Activated naive CD8-positive, alpha-beta T cell treated with anti-CD3 and anti-CD28 coated beads, Interleukin-2, amount 50 U/mL, for 24 hours (primary cell): ENCODE data around the gene GRWD1.
A peak's percentile ranks its signal among the peaks of the same experiment; 100 is the strongest.
"Not testable (repeated sequence)": the region's sequence is repeated elsewhere in the genome, so short reads cannot be mapped to it uniquely, and the experiment has no call there.

Source experiments
- ATAC-seq: fragments of 150-1000 bp; cut with Tn5 transposase; one replicate; pipeline ENCODE4 v1.10.0; 2021
- DNase-seq: peaks from one replicate; pipeline ENCODE4 v3.0.0; 2021
- H3K27ac Mint-ChIP-seq: one replicate; pipeline ENCODE4 v1.8.0; 2021; ENCODE audit warnings: mild to moderate bottlenecking, mixed read lengths
- H3K27me3 Mint-ChIP-seq: one replicate; pipeline ENCODE4 v1.8.0; 2021; ENCODE audit warnings: mixed read lengths
- H3K36me3 Mint-ChIP-seq: one replicate; pipeline ENCODE4 v1.8.0; 2021; ENCODE audit warnings: low read depth, mixed read lengths
- H3K4me1 Mint-ChIP-seq: one replicate; pipeline ENCODE4 v1.8.0; 2021; ENCODE audit warnings: mixed read lengths
- H3K4me3 Mint-ChIP-seq: one replicate; pipeline ENCODE4 v1.8.0; 2021; ENCODE audit warnings: mild to moderate bottlenecking, moderate library complexity, mixed read lengths
- H3K9me3 Mint-ChIP-seq: one replicate; pipeline ENCODE4 v1.8.0; 2021; ENCODE audit warnings: mixed read lengths

Gene GRWD1

DNA sequence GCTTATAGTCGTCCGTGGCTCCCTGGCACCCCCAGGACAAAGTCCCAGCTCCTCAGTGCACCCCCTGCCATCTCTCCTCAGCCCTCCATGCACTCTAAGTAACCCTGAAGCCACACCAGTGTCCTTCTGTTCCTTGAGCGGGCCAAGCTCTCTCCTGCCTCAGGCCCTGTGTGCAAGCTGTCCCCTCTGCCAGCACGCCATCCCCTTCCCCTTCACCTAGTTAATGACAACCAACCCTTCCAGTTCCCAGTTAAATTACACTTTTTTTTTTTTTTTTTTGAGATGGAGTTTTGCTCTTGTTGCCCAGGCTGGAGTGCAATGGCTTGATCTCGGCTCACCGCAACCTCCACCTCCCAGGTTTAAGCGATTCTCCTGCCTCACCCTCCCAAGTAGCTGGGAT lies 42.7 kb downstream of the GRWD1 start:
- peaks cover 18% of the 10 kb centered on the region for H3K27me3 Mint-ChIP-seq
- DNase-seq, H3K27ac Mint-ChIP-seq, H3K36me3 Mint-ChIP-seq, H3K9me3 Mint-ChIP-seq, H3K4me3 Mint-ChIP-seq, ATAC-seq: not testable (repeated sequence)
- peaks cover 29% of the 10 kb centered on the region for H3K4me1 Mint-ChIP-seq

DNA sequence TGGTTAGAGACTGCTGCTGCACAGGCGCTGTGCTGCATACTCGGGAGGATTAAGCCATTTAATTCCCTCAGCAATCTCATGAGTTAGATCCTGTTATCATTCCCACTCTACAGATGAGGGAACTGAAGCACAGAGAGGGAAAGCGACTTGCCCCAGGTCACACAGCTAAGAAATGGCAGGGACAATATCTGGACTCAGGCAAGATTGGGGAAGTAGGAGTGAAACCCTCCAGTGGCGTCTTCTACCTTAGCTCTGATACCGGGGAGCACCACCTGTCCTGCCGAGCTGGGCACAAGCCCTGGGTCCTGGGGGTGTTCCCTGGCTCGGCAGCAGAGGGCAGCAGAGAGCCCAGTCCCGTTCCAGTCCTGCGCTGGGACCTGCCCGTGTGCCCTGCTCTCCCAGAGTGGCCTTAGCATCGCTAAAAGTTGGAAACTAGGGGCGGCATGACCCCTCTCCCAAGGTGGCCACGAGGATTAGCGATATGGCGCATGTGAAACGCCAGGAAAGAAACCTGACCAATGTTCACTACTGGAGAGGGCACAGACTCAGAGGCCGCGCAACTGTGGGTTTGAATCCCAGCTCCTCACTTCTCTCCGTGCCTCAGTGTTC lies 43.9 kb downstream of the GRWD1 start:
- no peak overlapping the region for H3K4me3 Mint-ChIP-seq
- peak; percentile 56 for ATAC-seq
- no peak overlapping the region for H3K27ac Mint-ChIP-seq
- no peaks in the 10 kb centered on the region for H3K36me3 Mint-ChIP-seq
- H3K9me3 Mint-ChIP-seq, result no peaks in the 10 kb centered on the region
- peaks cover 24% of the 10 kb centered on the region for H3K27me3 Mint-ChIP-seq
- DNase-seq, result peak; percentile 90
- peaks cover 34% of the 10 kb centered on the region for H3K4me1 Mint-ChIP-seq

DNA sequence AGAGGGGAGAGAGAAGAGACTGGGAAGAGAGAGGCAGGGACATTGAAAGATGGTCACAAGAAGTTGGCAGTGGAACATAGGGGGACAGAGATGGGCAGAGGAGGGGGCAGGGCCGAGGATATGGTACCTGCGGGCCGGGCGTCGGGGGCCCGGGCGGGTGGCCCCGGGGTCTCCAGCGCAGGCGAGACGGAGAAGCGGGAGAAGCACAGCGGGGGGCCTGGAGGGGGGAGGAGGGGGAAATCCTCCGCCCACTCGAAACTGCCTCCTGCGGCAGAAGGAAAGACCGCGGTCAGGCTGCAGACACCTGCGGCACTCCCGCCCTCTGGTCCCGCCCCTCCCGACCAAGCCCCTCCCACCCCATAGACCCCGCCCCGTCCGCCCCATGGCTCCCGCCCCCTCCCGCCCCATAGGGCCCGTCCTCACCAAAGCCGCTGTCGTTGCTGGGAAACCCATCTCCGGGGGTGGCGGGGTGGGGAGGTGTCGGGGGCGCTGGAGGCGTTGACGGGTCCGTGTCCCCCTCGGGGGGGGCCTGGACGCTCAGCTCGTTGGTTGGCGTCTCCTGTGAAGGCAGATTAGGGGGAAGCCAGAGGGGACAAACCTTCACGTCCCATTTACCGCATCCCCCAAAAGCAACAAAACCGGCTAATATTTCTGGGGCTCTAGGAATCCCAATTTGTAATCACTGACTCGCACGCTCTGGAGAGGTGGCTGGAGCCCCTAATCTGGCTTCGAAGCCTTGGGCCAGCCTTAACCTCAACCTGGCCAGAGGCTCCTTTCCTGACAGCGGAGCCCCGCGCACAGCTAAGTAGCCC lies 45.4 kb downstream of the GRWD1 start:
- H3K27ac Mint-ChIP-seq, result no peak overlapping the region
- peaks cover 37% of the 10 kb centered on the region for H3K4me1 Mint-ChIP-seq
- ATAC-seq (peak; percentile 3), DNase-seq (peak; percentile 57)
- H3K27me3 Mint-ChIP-seq, result peaks cover 35% of the 10 kb centered on the region
- H3K9me3 Mint-ChIP-seq, result no peaks in the 10 kb centered on the region
- no peaks in the 10 kb centered on the region for H3K36me3 Mint-ChIP-seq
- H3K4me3 Mint-ChIP-seq, result peak overlapping the region; percentile 21

DNA sequence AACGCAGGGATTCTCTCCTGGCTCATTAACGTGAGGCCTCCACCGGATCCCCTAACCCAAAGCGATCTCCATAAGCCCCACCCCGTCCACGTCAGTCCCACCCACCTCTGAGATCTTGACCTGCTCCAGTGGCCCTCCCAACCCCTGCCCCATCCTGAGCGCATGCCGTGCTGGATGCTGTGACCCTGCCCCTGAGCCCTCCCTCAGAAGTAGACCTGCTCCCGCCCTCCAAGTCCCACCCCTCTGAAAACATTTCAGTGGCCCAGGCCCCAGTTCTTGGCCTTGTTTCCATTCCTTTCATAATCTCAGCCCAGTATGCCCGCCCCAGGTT lies 46.0 kb downstream of the GRWD1 start:
- ATAC-seq (no peak), DNase-seq (no peak)
- peaks cover 35% of the 10 kb centered on the region for H3K27me3 Mint-ChIP-seq
- H3K4me1 Mint-ChIP-seq, result peaks cover 37% of the 10 kb centered on the region
- no peaks in the 10 kb centered on the region for H3K36me3 Mint-ChIP-seq
- peak overlapping the region; percentile 21 for H3K4me3 Mint-ChIP-seq
- H3K27ac Mint-ChIP-seq, result no peak overlapping the region
- H3K9me3 Mint-ChIP-seq, result no peaks in the 10 kb centered on the region

DNA sequence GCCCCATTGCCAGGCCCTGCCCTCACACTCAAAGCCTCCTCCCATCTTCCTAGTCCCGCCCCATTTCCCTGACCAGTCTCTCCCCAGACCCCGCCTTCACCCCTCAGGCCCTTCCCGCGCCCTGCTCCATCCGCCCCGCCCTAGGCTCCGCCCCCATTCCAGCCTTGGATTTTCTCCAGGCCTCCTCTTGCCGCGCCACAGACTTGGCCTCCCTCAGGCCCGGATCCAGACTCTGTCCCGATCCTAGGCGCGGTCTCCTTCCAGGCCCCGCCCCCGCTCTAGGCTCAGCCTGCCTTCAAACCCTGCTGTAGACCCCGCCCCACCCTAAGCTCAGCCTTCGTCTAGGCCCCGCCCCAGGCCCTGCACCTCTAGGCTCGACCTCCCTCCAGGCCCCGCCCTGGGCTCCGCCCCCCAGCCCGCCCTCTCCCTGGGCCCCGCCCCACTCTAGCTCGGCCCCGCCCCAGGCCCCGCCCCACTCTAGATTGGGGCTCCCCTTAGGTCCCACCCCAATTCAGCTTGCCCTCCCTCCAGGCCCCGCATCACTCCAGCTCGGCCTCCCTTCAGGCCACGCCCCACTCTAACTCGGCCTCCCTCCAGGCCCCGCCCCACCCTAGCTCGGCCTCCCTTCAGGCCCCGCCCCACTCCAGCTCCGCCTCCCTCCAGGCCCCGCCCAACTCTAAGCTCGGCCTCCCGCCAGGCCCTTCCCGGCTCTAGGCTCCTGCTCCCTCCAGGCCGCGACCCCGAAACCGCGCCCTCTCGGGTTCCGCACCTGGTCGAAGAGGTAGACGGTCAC lies 47.3 kb downstream of the GRWD1 start:
- ATAC-seq (peak; percentile 73), DNase-seq (peak; percentile 83)
- no peaks in the 10 kb centered on the region for H3K9me3 Mint-ChIP-seq
- peaks cover 42% of the 10 kb centered on the region for H3K27me3 Mint-ChIP-seq
- H3K4me1 Mint-ChIP-seq, result peaks cover 41% of the 10 kb centered on the region
- no peaks in the 10 kb centered on the region for H3K36me3 Mint-ChIP-seq
- H3K4me3 Mint-ChIP-seq, result peak overlapping the region; percentile 53
- no peak overlapping the region for H3K27ac Mint-ChIP-seq

DNA sequence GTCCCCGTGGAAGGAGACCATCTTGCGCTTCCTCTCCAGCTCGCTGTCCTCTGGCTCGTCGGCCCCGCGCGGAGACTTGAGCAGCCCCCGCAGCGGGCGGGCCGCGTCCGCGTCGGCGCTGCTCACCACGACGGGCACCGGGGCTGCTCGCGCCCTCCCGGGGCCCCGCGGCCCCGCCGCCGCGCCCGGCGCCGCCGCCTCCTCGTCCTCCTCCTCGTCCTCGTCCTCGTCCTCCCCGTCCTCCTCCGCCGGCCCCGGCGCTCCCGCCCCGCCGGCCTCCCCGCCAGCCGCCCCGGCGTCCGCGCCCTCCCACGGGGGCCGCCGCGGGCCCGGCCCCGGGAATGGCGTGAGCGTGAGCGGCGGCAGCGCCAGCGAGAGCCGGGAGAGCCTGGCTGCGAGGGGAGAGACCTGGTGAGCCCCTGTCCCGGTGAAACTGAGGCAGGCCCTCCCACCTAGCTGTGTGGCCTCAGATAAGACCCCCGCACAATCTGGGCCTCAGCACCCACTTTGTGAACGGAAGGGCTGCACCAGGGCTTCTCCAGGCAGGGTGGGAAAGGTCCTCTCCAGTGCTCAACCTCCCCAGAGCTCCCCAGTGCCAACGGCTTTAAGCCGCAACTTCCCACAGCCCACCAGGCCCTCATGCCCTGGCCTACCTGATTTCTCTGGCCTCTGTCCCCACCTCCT lies 48.1 kb downstream of the GRWD1 start:
- Mint-ChIP-seq H3K9me3 (no peaks in the 10 kb centered on the region), H3K4me3 (peak overlapping the region; percentile 55), H3K27ac (no peak overlapping the region), H3K36me3 (no peaks in the 10 kb centered on the region), H3K4me1 (peaks cover 42% of the 10 kb centered on the region), H3K27me3 (peaks cover 44% of the 10 kb centered on the region)
- ATAC-seq (peak; percentile 3), DNase-seq (no peak)

DNA sequence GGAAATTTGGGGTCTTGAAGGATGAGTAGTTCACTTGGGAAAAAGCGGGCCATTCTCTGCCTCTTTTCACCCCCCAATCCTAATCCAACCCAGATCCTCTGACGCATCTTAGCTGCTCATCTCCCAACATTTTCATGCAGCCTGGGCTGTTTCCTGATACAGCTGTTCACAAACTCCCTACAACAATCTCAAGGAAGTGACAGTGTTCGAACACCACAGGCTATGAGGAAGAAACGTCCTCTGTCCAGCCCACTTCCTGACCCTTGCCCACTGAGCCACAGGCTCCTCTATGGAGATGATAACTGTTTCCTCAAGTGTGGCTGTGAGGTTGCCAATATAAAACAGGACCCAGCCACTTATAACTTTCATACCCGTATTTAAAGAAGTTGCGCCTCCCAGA lies 49.6 kb downstream of the GRWD1 start:
- Mint-ChIP-seq H3K27ac (no peak overlapping the region), H3K36me3 (no peaks in the 10 kb centered on the region), H3K4me1 (peaks cover 35% of the 10 kb centered on the region), H3K4me3 (no peak overlapping the region), H3K27me3 (peaks cover 41% of the 10 kb centered on the region), H3K9me3 (no peaks in the 10 kb centered on the region)
- ATAC-seq, result no peak
- no peak for DNase-seq

DNA sequence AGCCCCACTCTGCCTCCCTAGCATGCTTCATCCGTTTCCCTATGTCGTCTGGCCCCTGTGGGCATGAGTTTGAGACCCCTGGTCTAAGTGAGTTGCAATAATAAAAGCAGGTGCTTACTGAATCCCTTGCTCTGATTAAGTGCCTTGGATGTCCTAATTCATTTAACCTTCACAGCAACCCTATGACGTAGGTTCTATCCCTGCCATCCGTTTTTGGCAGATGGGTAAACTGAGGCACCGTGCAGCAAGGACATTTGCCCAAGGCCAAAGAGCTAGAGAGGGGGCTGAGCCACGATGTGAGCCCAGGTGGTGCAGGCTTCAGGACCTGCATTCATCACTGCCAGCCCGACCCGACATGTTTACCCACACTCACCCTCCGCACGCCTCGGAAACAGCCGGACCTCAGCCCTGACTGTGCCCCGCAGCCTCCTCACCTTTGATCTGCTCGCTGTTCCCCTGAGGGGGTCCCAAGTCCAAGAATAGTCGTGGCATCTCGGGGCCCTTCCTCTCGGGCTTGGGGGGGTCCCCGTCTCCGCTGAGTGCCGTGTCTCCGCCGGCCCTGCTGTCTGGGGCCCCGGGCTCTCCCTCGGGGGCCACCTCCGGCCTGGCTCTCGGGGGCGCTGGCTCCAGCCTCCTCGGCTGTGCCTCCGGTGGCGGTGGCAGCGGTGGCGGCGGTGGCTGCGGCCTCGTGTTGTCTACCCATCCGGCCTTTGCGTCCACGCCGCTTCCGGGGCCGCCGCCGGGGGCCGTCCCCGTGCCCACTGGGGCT lies 51.4 kb downstream of the GRWD1 start:
- no peak overlapping the region for H3K27ac Mint-ChIP-seq
- ATAC-seq (no peak), DNase-seq (no peak)
- H3K27me3 Mint-ChIP-seq, result peaks cover 31% of the 10 kb centered on the region
- no peaks in the 10 kb centered on the region for H3K36me3 Mint-ChIP-seq
- H3K4me3 Mint-ChIP-seq, result no peak overlapping the region
- peaks cover 28% of the 10 kb centered on the region for H3K4me1 Mint-ChIP-seq
- no peaks in the 10 kb centered on the region for H3K9me3 Mint-ChIP-seq

DNA sequence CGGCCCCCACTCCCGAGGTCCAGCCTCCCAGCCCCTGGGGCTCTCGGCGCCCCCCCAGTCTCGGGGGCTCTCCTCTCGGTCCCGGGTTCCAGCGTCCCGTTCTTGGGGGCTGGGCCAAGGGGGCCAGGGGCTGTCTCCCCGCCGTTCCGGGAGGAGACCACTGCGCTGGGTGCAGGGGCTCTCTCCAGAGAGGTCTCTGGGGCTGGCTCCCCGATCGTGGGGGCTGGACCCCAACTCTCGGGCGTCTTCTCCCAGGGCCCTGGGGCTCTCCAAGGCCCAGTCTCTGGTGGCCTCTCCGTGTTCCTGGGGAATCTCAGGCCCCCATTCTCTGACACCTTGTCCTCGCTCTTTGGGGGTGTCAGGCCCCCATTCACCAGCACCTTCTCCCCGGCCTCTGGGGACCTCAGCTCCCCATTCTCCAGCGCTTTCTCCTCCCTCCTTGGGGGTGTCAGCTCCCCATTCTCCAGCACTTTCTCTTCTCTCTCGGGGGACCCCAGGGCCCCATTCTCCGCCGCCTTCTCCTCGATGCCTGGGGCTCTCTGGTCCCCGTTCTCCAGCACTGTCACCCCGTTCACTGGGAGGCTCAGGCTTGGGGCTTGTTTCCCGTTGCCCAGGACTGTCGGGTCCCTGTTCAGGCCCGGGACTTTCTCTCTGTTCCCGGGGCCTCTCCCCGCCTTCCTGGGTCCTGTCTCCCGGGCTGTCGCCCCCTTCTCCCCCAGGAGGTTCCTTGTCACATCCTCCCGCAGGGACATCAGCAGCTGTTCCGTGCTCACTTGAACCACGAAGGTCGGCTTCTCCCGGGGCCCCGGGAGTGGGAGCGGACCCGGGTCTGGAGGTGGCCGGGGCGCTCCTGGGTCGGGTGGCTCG lies 52.2 kb downstream of the GRWD1 start:
- H3K27ac Mint-ChIP-seq, result no peak overlapping the region
- no peaks in the 10 kb centered on the region for H3K9me3 Mint-ChIP-seq
- H3K27me3 Mint-ChIP-seq, result peaks cover 26% of the 10 kb centered on the region
- H3K4me1 Mint-ChIP-seq, result peaks cover 20% of the 10 kb centered on the region
- DNase-seq, result no peak
- no peak for ATAC-seq
- no peak overlapping the region for H3K4me3 Mint-ChIP-seq
- no peaks in the 10 kb centered on the region for H3K36me3 Mint-ChIP-seq

- H3K36me3 Mint-ChIP-seq, result no peaks in the 10 kb centered on the region
- H3K4me1 Mint-ChIP-seq, result peaks cover 19% of the 10 kb centered on the region
- no peak for DNase-seq
- H3K27ac Mint-ChIP-seq, result no peak overlapping the region
- no peak for ATAC-seq
- peaks cover 26% of the 10 kb centered on the region for H3K27me3 Mint-ChIP-seq
- H3K4me3 Mint-ChIP-seq, result no peak overlapping the region
- no peaks in the 10 kb centered on the region for H3K9me3 Mint-ChIP-seq
These were observed 53.0 kb downstream of the GRWD1 start for GRCh38 chr19:48498595-48499311.

GRCh38 chr19:48499316-48500090 lies 53.7 kb downstream of the GRWD1 start:
- Mint-ChIP-seq H3K4me3 (no peak overlapping the region), H3K27ac (no peak overlapping the region), H3K9me3 (no peaks in the 10 kb centered on the region), H3K27me3 (peaks cover 22% of the 10 kb centered on the region), H3K4me1 (peaks cover 15% of the 10 kb centered on the region), H3K36me3 (no peaks in the 10 kb centered on the region)
- DNase-seq (no peak), ATAC-seq (no peak)

GRCh38 chr19:48500830-48501493 lies 55.2 kb downstream of the GRWD1 start:
- peak overlapping the region; percentile 48 for H3K4me3 Mint-ChIP-seq
- DNase-seq (no peak), ATAC-seq (peak; percentile 3)
- H3K27me3 Mint-ChIP-seq, result peaks cover 9% of the 10 kb centered on the region
- no peak overlapping the region for H3K27ac Mint-ChIP-seq
- H3K36me3 Mint-ChIP-seq, result no peaks in the 10 kb centered on the region
- peaks cover 10% of the 10 kb centered on the region for H3K4me1 Mint-ChIP-seq
- H3K9me3 Mint-ChIP-seq, result no peaks in the 10 kb centered on the region
